Erythroblast (primary cell): ENCODE measurements around the gene KCNH1.
A peak's percentile ranks its signal among the peaks of the same experiment; 100 is the strongest.

Experiments used
- DNase-seq, 2 experiments: peaks; one replicate each; lab custom pipeline; 2025; lab: John Stamatoyannopoulos, UW
- GATA1 ChIP-seq: IDR thresholded peaks from 2 replicates; pipeline ENCODE4 v1.6.1; 2011; ENCODE audit warnings: low read depth, mild to moderate bottlenecking, control low read depth, low read length, moderate library complexity
- POLR2A ChIP-seq: IDR thresholded peaks from 2 replicates; pipeline ENCODE4 v1.6.1; 2011; ENCODE audit warnings: mild to moderate bottlenecking, low read length

KCNH1 gene

GRCh38 chr1:210739627-210740026 lies 394.3 kb downstream of the KCNH1 start:
- TF ChIP-seq POLR2A (no peak), GATA1 (no peak)
- DNase-seq, result no peak

- TF ChIP-seq POLR2A (no peak), GATA1 (no peak)
- no peak for DNase-seq
Measured at GRCh38 chr1:210738256-210738655, 395.7 kb downstream of the KCNH1 start.

- no peak for DNase-seq
- TF ChIP-seq POLR2A (no peak), GATA1 (no peak)
Measured at GRCh38 chr1:210736713-210737112, 397.2 kb downstream of the KCNH1 start.

- no peak for TF ChIP-seq POLR2A
- no peak for DNase-seq
Measured at GRCh38 chr1:210731597-210731996, 402.4 kb downstream of the KCNH1 start.

- no peak for DNase-seq
- TF ChIP-seq POLR2A, result no peak
- TF ChIP-seq GATA1, result no peak
Measured at GRCh38 chr1:210731193-210731592, 402.8 kb downstream of the KCNH1 start.

- TF ChIP-seq POLR2A (no peak), GATA1 (no peak)
Measured at GRCh38 chr1:210730023-210730422, 403.9 kb downstream of the KCNH1 start.

GRCh38 chr1:210728437-210729149 lies 405.4 kb downstream of the KCNH1 start:
- TF ChIP-seq POLR2A (no peak), GATA1 (no peak)
- no peak for DNase-seq

More at GRCh38 chr1:210730023-210730422, 403.9 kb downstream of the KCNH1 start:
- DNase-seq, result no peak

- TF ChIP-seq POLR2A (no peak), GATA1 (no peak)
- no peak for DNase-seq
Measured at GRCh38 chr1:210727709-210728108, 406.2 kb downstream of the KCNH1 start.

GRCh38 chr1:210726621-210727020 lies 407.3 kb downstream of the KCNH1 start:
- TF ChIP-seq GATA1 (no peak), POLR2A (no peak)
- DNase-seq, result peak; percentile 17 to 49

- DNase-seq, result no peak
- TF ChIP-seq GATA1, result no peak
- TF ChIP-seq POLR2A, result no peak
Measured at GRCh38 chr1:210724768-210725167, 409.2 kb downstream of the KCNH1 start.

- TF ChIP-seq POLR2A, result no peak
- no peak for TF ChIP-seq GATA1
- DNase-seq, result no peak
Measured at GRCh38 chr1:210723646-210724045, 410.3 kb downstream of the KCNH1 start.

GRCh38 chr1:210722410-210723081 lies 411.4 kb downstream of the KCNH1 start:
- TF ChIP-seq POLR2A (no peak), GATA1 (no peak)
- DNase-seq, result no peak

GRCh38 chr1:210715072-210715471 lies 418.9 kb downstream of the KCNH1 start:
- TF ChIP-seq GATA1, result no peak
- TF ChIP-seq POLR2A, result no peak
- no peak for DNase-seq

GRCh38 chr1:210711825-210712612 lies 421.9 kb downstream of the KCNH1 start:
- DNase-seq, result no peak
- no peak for TF ChIP-seq POLR2A
- no peak for TF ChIP-seq GATA1

- TF ChIP-seq POLR2A (no peak), GATA1 (no peak)
- no peak for DNase-seq
Measured at GRCh38 chr1:210709701-210710100, 424.2 kb downstream of the KCNH1 start.
